Astrocyte (in vitro differentiated cells and primary cell): ENCODE data around the gene TRIM67. TPM values are rescaled to one million over a fixed set of nuclear protein-coding genes. Genes with fewer than 3 reads are reported as not detected.

Experiments
- DNase-seq: peaks from one replicate; pipeline ENCODE4 v3.0.0-alpha.2; 2010; ENCODE audit warnings: low read depth
- FAIRE-seq: peaks from 2 replicates; lab custom pipeline; 2011; peaks lifted over from hg19 to GRCh38; lab: Jason Lieb, UNC
- H2AFZ ChIP-seq: 2 replicates; pipeline ENCODE4 v1.6.0; 2012; ENCODE audit warnings: low read depth, low read length, inconsistent platforms
- H3K27ac ChIP-seq: 2 replicates; pipeline ENCODE4 v1.5.1; 2011; ENCODE audit warnings: low read depth, low read length, inconsistent platforms
- H3K27me3 ChIP-seq: 2 replicates; pipeline ENCODE4 v1.6.0; 2011; ENCODE audit warnings: low read length, inconsistent platforms; ENCODE audit not compliant: insufficient read depth
- H3K36me3 ChIP-seq: 2 replicates; pipeline ENCODE4 v1.5.1; 2011; ENCODE audit warnings: low read length, inconsistent platforms; ENCODE audit not compliant: insufficient read depth
- H3K4me1 ChIP-seq: 2 replicates; pipeline ENCODE4 v1.5.1; 2011; ENCODE audit warnings: low read length, inconsistent platforms; ENCODE audit not compliant: insufficient read depth
- H3K4me2 ChIP-seq: 2 replicates; pipeline ENCODE4 v1.6.0; 2012; ENCODE audit warnings: low read length, inconsistent platforms
- H3K4me3 ChIP-seq: 2 replicates; pipeline ENCODE4 v1.5.1; 2011; ENCODE audit warnings: low read depth, mild to moderate bottlenecking, low read length, inconsistent platforms; ENCODE audit not compliant: insufficient read depth
- H3K79me2 ChIP-seq: 2 replicates; pipeline ENCODE4 v1.6.0; 2012; ENCODE audit warnings: mild to moderate bottlenecking, low read length, inconsistent platforms; ENCODE audit not compliant: insufficient read depth
- H3K9ac ChIP-seq: 2 replicates; pipeline ENCODE4 v1.6.0; 2012; ENCODE audit warnings: mild to moderate bottlenecking, low read length, inconsistent platforms
- H3K9me3 ChIP-seq: 2 replicates; pipeline ENCODE4 v1.5.1; 2012; ENCODE audit warnings: low read depth, mild to moderate bottlenecking, low read length, inconsistent platforms; ENCODE audit not compliant: insufficient read depth
- H4K20me1 ChIP-seq: 2 replicates; pipeline ENCODE4 v1.6.0; 2012; ENCODE audit warnings: low read length, inconsistent platforms; ENCODE audit not compliant: insufficient read depth
- H3K27ac Mint-ChIP-seq: one replicate; pipeline ENCODE4 v1.8.0; 2021; ENCODE audit warnings: mild to moderate bottlenecking, mixed read lengths; ENCODE audit not compliant: unreplicated experiment
- H3K27me3 Mint-ChIP-seq: one replicate; pipeline ENCODE4 v1.8.0; 2021; ENCODE audit warnings: low read depth, mixed read lengths; ENCODE audit not compliant: unreplicated experiment
- H3K36me3 Mint-ChIP-seq: one replicate; pipeline ENCODE4 v1.8.0; 2021; ENCODE audit warnings: low read depth, mixed read lengths; ENCODE audit not compliant: unreplicated experiment
- H3K4me1 Mint-ChIP-seq: one replicate; pipeline ENCODE4 v1.8.0; 2021; ENCODE audit warnings: low read depth, mixed read lengths; ENCODE audit not compliant: unreplicated experiment
- H3K4me3 Mint-ChIP-seq: one replicate; pipeline ENCODE4 v1.8.0; 2021; ENCODE audit warnings: mild to moderate bottlenecking, moderate library complexity, mixed read lengths; ENCODE audit not compliant: unreplicated experiment
- H3K9me3 Mint-ChIP-seq: one replicate; pipeline ENCODE4 v1.8.0; 2021; ENCODE audit warnings: mild to moderate bottlenecking, mixed read lengths; ENCODE audit not compliant: unreplicated experiment
- EZH2 ChIP-seq: IDR thresholded peaks from 2 replicates; pipeline ENCODE4 v1.6.1; 2012; ENCODE audit warnings: mild to moderate bottlenecking, low read length, inconsistent platforms; ENCODE audit not compliant: insufficient read depth
- total RNA-seq: library from RNA; stranded (reverse); gene quantifications from 2 replicates; pipeline ENCODE4 v1.2.1, GENCODE V29; 2021
- TF ChIP-seq, protein P1 (sequence below): IDR thresholded peaks from 2 replicates; pipeline ENCODE4 v1.5.1; 2011; ENCODE audit warnings: low read depth, mild to moderate bottlenecking, inconsistent platforms, low read length, moderate library complexity; ENCODE audit not compliant: insufficient read depth

Gene TRIM67
- total RNA-seq, 1 donor from 2014 or later = 0.89 TPM

DNA sequence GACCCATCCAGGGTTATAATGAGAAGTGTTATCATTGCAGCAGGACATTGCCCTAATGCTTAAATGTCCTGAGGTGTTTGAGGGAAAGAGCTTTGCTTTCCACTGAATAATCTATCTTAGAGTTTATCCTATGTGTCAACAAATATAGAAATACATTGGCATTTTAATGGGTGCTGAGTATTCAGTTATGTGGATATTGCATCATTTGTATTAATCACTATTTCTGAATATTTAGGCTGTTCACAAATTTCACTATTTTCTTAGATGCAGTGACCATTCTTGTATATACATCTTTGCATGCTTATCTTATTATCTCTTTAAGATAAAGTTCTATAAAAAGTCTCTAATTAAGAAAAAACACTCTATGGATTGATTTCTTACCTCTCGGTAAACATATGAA, 18.2 kb downstream of the TRIM67 start:
- Histone ChIP-seq H3K4me2 (no peak overlapping the region), H3K9ac (no peak overlapping the region), H3K27me3 (peaks cover 38% of the 10 kb centered on the region), H3K36me3 (no peaks in the 10 kb centered on the region), H3K4me1 (no peaks in the 10 kb centered on the region), H3K79me2 (no peaks in the 10 kb centered on the region), H3K4me3 (no peak overlapping the region), H3K9me3 (no peaks in the 10 kb centered on the region), H2AFZ (no peak overlapping the region), H3K27ac (no peak overlapping the region), H4K20me1 (no peaks in the 10 kb centered on the region)
- FAIRE-seq (no peak), DNase-seq (no peak)
- H3K9me3 Mint-ChIP-seq = peaks cover 7% of the 10 kb centered on the region
- peaks cover 12% of the 10 kb centered on the region for H3K4me1 Mint-ChIP-seq
- H3K36me3 Mint-ChIP-seq = peaks cover 2% of the 10 kb centered on the region
- TF ChIP-seq, protein P1, sequence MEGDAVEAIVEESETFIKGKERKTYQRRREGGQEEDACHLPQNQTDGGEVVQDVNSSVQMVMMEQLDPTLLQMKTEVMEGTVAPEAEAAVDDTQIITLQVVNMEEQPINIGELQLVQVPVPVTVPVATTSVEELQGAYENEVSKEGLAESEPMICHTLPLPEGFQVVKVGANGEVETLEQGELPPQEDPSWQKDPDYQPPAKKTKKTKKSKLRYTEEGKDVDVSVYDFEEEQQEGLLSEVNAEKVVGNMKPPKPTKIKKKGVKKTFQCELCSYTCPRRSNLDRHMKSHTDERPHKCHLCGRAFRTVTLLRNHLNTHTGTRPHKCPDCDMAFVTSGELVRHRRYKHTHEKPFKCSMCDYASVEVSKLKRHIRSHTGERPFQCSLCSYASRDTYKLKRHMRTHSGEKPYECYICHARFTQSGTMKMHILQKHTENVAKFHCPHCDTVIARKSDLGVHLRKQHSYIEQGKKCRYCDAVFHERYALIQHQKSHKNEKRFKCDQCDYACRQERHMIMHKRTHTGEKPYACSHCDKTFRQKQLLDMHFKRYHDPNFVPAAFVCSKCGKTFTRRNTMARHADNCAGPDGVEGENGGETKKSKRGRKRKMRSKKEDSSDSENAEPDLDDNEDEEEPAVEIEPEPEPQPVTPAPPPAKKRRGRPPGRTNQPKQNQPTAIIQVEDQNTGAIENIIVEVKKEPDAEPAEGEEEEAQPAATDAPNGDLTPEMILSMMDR = no peak
- TF ChIP-seq EZH2 = no peak
- no peak overlapping the region for H3K4me3 Mint-ChIP-seq
- H3K27ac Mint-ChIP-seq = no peak overlapping the region
- peaks cover 27% of the 10 kb centered on the region for H3K27me3 Mint-ChIP-seq

DNA sequence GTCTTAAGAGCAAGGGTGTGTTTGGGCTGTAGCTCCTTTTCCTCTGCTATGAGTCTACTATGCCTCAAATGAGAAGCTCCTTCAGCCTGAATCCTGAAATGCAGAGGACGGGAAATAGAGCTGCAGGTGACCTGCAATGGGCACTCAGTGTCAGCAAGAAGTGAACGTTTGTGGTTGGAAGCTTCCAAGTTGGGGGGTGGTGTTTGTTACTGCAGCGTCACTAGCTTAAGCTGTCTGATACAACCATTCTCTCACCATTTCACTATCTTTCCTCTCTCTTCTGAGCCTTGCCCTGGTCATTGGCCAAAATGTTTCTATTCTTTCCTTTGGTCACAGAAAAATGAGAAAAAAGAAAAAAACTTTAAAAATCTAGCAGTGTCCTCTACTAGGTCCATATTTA, 19.4 kb downstream of the TRIM67 start:
- Histone ChIP-seq H3K9ac (no peak overlapping the region), H3K4me2 (no peak overlapping the region), H4K20me1 (no peaks in the 10 kb centered on the region), H3K9me3 (no peaks in the 10 kb centered on the region), H2AFZ (no peak overlapping the region), H3K27ac (no peak overlapping the region), H3K79me2 (no peaks in the 10 kb centered on the region), H3K4me3 (no peak overlapping the region), H3K36me3 (no peaks in the 10 kb centered on the region), H3K4me1 (no peaks in the 10 kb centered on the region), H3K27me3 (peaks cover 38% of the 10 kb centered on the region)
- FAIRE-seq = no peak
- Mint-ChIP-seq H3K4me3 (no peak overlapping the region), H3K36me3 (peaks cover 2% of the 10 kb centered on the region), H3K4me1 (peaks cover 2% of the 10 kb centered on the region), H3K27ac (no peak overlapping the region), H3K27me3 (peaks cover 28% of the 10 kb centered on the region), H3K9me3 (peaks cover 10% of the 10 kb centered on the region)
- no peak for TF ChIP-seq EZH2
- no peak for DNase-seq

DNA sequence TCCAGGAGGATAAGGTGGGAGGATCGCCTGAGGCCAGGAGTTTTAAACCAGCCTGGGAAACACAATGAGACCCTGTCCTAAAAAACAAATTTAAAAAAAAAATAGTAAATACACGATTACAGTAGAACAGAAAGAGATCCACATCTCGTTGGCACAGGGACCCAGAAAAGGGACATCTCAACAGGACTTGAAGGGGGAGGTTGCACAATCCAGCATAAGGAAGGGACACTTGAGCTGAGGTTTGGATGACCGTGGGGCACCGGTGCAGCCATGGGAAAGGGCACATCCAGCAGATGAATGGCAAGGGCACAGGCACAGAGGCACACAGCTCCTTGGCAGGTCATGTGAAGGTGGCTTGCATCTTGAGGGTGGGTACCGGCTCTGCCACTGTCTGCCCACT, 20.5 kb downstream of the TRIM67 start:
- no peak overlapping the region for H3K27ac Mint-ChIP-seq
- peaks cover 2% of the 10 kb centered on the region for H3K36me3 Mint-ChIP-seq
- FAIRE-seq (no peak), DNase-seq (no peak)
- no peaks in the 10 kb centered on the region for H3K36me3 ChIP-seq
- H3K79me2 ChIP-seq = no peaks in the 10 kb centered on the region
- H3K9me3 Mint-ChIP-seq = peaks cover 10% of the 10 kb centered on the region
- peaks cover 34% of the 10 kb centered on the region for H3K27me3 ChIP-seq
- no peak overlapping the region for H2AFZ ChIP-seq
- no peaks in the 10 kb centered on the region for H3K9me3 ChIP-seq
- no peak overlapping the region for H3K9ac ChIP-seq
- H3K27me3 Mint-ChIP-seq = peaks cover 35% of the 10 kb centered on the region
- H3K4me3 ChIP-seq = no peak overlapping the region
- H3K4me1 Mint-ChIP-seq = no peaks in the 10 kb centered on the region
- no peak overlapping the region for H3K4me2 ChIP-seq
- no peaks in the 10 kb centered on the region for H3K4me1 ChIP-seq
- no peak overlapping the region for H3K27ac ChIP-seq
- H3K4me3 Mint-ChIP-seq = no peak overlapping the region
- TF ChIP-seq, protein P1 = no peak
- no peak for TF ChIP-seq EZH2
- no peaks in the 10 kb centered on the region for H4K20me1 ChIP-seq
